HS-5 (cell line): ENCODE results near the gene C3.
"Not testable (repeated sequence)": the region's sequence is repeated elsewhere in the genome, so short reads cannot be mapped to it uniquely, and the experiment has no call there.

Experiments used
- DNase-seq: peaks from one replicate; pipeline ENCODE4 v3.0.0-alpha.2; 2012; ENCODE audit warnings: low read depth

C3 gene

DNA sequence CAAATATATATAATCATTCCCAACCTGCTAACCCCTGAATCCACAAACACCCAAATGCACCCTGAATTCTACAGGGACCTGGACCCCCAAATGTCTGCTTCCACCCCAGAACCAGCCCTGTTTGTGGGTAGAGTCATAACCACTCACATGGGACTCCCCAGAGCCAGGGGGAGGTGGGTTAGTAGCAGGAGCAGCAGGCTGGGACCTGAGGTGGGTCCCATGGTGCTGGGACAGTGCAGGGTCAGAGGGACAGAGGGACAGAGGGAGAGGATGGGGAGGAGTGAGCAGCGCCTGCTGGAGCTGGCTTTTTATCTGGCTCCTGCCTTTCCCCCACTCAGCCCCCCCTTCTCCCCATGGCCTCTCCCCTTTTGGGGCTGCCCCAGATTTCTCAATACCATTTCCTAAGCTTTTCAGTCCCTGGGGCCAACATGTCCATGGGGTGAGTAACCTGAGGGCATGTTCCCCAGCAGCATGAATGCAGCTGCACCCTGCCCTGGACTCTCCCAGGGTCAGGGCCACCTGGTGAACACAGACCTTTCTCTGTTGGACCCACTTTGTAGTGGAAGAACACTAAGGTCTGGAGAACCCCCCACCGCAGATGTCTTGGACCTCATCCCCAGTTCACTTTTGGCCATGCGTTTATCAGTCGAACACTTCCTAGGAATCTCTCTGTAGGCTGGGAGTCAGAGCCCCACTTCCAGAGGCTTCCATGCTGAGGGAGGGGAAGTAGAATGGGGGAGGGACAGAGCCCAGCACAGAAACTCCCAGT is at the start of gene C3:
Gene C3 (minus strand): TSS at position 282 of the 769 bp plus-strand sequence. CDS start 61 bp downstream, at position 221.
- DNase-seq = no peak

GRCh38 chr19:6769006-6769619 is 48.7 kb upstream of the C3 start:
- DNase-seq = no peak

GRCh38 chr19:6768236-6768785 is 47.9 kb upstream of the C3 start:
- DNase-seq = no peak

- DNase-seq = no peak
Measured at GRCh38 chr19:6767357-6768235, 47.1 kb upstream of the C3 start, which contains the start of gene SH2D3A. Gene SH2D3A (minus strand): TSS chr19:6767435. CDS start chr19:6763748, 3,687 bp downstream.

- no peak for DNase-seq
Measured at GRCh38 chr19:6767081-6767356, 46.6 kb upstream of the C3 start.

GRCh38 chr19:6766357-6767080 is 46.1 kb upstream of the C3 start:
- DNase-seq = no peak

DNA sequence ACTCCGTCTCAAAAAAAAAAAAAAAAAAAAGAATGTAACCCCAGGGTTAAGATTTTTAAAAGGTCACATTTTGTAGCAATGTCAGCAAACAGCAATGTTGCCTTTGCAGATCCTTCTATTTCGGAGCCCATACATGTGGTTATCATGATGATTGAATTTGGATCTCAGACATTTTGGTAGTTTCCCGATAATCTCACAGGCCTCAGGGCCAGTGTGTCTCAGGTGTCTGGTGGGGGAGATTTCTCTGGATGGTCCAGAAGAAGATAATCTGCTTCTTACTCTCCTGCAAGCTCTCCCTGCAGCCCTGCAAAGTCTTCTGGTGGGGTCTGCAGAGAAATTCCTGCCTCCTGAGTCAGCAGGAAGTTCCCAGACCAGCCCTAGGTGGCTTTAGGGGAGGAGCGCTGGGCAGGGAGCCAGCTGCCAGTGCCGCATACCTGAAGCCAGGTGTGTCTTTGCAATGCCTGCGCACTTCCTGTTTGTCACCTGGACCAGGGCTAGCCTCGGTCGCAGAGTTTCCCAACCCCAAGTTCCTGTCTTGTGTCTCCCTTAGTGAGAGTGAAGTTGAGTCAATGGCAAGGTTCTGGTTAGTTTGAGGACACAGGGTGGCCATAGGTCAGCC is 45.4 kb upstream of the C3 start:
- no peak for DNase-seq

DNA sequence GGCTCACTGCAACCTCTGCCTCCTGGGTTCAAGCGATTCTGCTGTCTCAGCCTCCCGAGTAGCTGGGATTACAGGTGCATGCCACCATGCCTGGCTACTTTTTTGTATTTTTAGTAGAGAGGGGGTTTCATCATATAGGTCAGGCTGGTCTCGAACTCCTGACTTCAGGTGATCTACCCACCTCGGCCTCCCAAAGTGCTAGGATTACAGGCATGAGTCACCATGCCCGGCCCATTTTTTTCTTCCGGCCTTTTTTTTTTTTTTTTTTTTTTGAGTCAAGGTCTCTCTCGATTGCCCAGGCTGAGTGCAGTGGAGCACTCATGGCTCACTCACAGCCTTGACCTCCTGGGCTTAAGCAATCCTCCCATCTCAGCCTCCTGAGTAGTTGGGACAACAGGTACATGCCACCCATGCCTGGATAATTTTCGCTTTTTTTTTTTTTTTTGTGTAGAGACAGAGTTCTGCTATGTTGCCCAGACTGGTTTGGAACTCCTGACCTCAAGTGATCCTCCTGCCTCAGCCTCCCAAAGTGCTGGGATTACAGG is 41.9 kb upstream of the C3 start:
- DNase-seq = not testable (repeated sequence)

DNA sequence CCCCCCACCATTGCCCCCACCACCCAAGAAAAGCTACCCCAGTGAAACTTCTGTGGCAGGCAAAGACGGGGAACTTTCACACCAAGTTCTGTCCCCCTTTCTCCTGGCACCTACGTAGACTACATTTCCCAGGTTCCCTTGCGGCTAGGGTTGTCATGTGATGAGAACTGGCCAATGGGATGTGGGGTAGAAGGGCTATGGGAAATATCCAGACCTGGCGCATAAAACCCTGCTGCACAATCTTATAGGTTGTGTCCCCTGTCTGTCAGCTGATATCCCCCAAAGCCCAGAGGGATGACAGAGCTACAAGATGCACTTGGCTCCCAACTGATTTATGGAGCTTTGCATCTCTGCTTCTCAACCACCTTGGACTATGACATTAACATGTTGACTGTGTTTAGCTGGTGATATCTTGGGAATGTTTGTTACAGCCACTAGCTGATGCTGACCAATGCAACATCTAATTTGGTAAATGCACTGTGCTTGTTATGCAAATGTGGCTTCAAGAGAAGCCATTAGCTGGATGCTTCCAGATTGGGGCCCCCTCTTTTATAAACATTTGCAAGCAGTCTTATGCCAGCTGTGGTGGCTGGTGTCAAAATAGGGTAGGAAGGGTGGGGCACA is 40.7 kb upstream of the C3 start:
- DNase-seq = no peak

- no peak for DNase-seq
Measured at GRCh38 chr19:6760606-6761005, 40.2 kb upstream of the C3 start.

DNA sequence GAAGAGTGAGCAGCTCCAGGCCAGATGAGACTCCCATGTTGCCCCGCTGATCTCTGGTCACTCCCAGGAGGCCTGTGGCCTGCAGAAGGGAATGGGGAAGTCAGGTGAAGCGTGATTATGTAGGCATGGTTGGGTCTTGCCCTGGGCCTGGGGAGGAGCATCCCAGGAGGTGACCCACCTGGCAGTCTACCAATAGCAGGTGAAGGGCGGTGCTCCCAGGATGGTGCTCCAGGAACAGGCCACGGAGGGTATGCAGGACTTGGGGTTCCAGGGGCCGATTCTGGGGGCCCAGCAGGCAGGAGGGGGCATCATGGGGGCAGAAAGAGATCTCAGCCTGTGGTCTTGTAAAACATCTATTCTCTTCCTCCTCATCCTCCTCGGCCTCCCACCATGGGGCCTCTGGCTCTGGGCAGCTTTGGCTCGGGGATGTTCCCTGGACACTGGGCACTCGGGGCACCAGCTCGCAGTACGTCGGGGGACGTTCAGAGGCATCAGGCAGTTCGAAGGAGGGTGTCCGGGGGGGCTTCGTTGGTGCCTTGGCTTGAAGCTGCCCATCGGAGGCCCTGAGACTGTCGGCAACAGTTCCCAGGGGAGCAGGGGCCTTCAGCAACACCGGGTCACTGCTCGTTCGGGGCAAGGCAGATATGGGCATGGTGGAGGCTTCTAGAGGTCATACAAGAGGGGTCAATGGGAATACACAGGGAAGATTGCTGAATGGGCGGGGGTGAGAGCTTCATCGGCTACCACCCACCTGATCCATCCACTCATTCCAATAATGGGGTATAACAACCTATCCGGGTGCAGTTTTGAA is 34.4 kb upstream of the C3 start:
- DNase-seq = no peak

DNA sequence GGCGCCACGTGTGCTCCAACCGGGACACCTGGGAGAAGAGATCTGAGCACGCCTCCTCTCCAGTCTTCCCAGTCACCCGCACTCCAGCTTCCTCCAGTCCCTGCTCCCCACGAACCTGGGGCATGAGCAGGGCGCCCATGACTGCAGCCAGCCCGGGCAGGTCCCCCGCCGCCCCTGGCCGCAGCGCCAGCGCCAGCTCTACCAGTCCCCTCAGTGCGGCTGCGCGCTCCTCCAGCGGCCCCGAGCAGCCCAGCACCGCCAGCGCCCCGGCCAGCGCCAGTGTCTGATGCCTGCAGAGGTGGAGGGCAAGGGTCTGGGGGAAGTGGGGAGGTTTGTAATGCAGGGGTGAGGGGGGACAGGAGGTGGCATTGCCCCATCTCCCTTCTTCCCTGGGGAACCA is 33.7 kb upstream of the C3 start:
- no peak for DNase-seq

- no peak for DNase-seq
Measured at GRCh38 chr19:6753178-6754031, 33.0 kb upstream of the C3 start.

DNA sequence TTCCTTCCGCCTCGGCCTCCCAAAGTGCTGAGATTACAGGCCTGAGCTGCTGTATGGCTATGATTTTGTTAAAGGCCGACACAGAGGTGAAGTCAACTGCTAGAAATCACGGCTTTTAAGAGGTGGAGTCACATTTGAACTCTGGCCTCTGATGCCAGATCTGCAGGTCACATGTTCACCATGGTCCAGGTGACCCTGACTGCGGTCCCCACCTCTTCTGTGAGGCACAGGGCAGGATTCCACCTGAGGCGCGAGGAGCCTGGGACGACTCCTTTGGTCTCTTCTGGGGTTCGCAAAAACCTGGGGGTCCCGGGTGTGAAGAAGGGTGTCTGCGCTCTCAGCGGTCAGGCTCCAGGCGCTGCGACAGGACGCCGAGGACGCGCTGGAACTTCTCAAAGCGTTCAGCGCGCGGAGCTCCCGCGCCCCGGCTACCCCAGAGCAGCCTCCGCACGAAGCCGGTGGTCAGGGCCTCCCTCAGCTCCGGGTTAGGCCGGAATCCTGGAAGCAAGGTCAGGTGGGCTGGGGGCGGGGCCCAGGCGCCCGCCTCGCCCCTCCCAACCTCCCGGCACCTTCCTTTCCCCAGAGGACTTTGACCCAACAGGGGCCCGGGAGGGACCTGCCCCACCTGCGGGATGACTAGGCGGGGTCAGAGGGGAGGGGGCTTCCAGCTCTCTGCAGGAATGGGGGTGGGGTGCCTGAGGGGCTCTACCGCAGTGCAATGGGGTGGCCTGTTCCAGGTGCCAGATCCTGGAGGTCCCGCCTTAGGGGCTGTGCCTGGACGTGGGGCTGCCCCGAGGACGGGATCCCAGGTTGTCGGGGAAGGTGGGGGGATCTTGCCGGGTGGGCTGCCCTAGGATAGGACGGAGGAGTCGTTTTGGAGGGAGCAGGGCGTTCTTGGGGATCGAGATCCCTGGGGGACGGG is 32.1 kb upstream of the C3 start:
- no peak for DNase-seq

GRCh38 chr19:6751189-6751588 is 30.7 kb upstream of the C3 start:
- DNase-seq = no peak

GRCh38 chr19:6750062-6750461 is 29.6 kb upstream of the C3 start:
- DNase-seq = no peak

DNA sequence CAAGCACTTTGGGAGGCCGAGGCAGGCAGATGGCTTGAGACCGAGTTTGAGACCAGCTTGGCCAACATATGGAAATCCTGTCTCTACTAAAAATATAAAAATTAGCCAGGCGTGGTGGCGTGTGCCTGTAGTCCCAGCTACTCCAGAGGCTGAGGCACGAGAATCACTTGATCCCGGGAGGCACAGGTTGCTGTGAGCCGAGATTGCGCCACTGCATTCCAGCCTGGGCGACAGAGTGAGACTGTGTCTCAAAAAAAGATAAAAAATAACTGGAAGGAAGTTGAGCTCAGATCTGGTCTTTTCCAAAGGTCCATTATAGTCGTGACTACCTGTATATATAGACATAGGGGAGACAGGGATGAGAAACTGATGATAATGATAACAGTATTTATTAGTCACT is 28.1 kb upstream of the C3 start:
- not testable (repeated sequence) for DNase-seq

- no peak for DNase-seq
Measured at GRCh38 chr19:6745965-6746364, 25.5 kb upstream of the C3 start.
